Measurements from ENCODE around the gene LIN52. TPM values are rescaled to one million over a fixed set of nuclear protein-coding genes. Genes with fewer than 3 reads are reported as not detected.

LIN52 gene
- total RNA-seq, 1 experiment from 2014 or later: 8.1 TPM

- no peak for DNase-seq (ENCODE audit: extremely low read depth, low read depth)
Measured at GRCh38 chr14:74219277-74220205, 134.8 kb downstream of the LIN52 start.

GRCh38 chr14:74220991-74221390 is 136.2 kb downstream of the LIN52 start:
- no peak for DNase-seq (ENCODE audit: extremely low read depth, low read depth)

- no peak for DNase-seq (ENCODE audit: extremely low read depth, low read depth)
Measured at GRCh38 chr14:74221741-74222140, 137.0 kb downstream of the LIN52 start.

GRCh38 chr14:74223016-74223415 is 138.3 kb downstream of the LIN52 start:
- no peak for DNase-seq (ENCODE audit: extremely low read depth, low read depth)

GRCh38 chr14:74231784-74232183 is 147.0 kb downstream of the LIN52 start:
- no peak for DNase-seq (ENCODE audit: extremely low read depth, low read depth)

GRCh38 chr14:74235017-74235416 is 150.3 kb downstream of the LIN52 start:
- DNase-seq (ENCODE audit: extremely low read depth, low read depth): no peak

GRCh38 chr14:74237441-74237840 is 152.7 kb downstream of the LIN52 start:
- no peak for DNase-seq (ENCODE audit: extremely low read depth, low read depth)

GRCh38 chr14:74238974-74239847 is 154.5 kb downstream of the LIN52 start, which contains the start of gene VSX2:
TSS of gene VSX2 (plus strand) at chr14:74239449. CDS start at chr14:74239562, 113 bp downstream.
- DNase-seq (ENCODE audit: extremely low read depth, low read depth): no peak

- no peak for DNase-seq (ENCODE audit: extremely low read depth, low read depth)
Measured at GRCh38 chr14:74239848-74240793, 155.4 kb downstream of the LIN52 start.

GRCh38 chr14:74240794-74241651 is 156.3 kb downstream of the LIN52 start:
- no peak for DNase-seq (ENCODE audit: extremely low read depth, low read depth)

GRCh38 chr14:74241652-74242017 is 156.9 kb downstream of the LIN52 start:
- DNase-seq (ENCODE audit: extremely low read depth, low read depth): no peak

- DNase-seq (ENCODE audit: extremely low read depth, low read depth): no peak
Measured at GRCh38 chr14:74242021-74242779, 157.4 kb downstream of the LIN52 start.

GRCh38 chr14:74242780-74243042 is 158.0 kb downstream of the LIN52 start:
- DNase-seq (ENCODE audit: extremely low read depth, low read depth): no peak

- DNase-seq (ENCODE audit: extremely low read depth, low read depth): no peak
Measured at GRCh38 chr14:74243051-74243450, 158.3 kb downstream of the LIN52 start.

- no peak for DNase-seq (ENCODE audit: extremely low read depth, low read depth)
Measured at GRCh38 chr14:74244115-74244514, 159.4 kb downstream of the LIN52 start.

- DNase-seq (ENCODE audit: extremely low read depth, low read depth): no peak
Measured at GRCh38 chr14:74245292-74245691, 160.5 kb downstream of the LIN52 start.

- no peak for DNase-seq (ENCODE audit: extremely low read depth, low read depth)
Measured at GRCh38 chr14:74246542-74246941, 161.8 kb downstream of the LIN52 start.

- DNase-seq (ENCODE audit: extremely low read depth, low read depth): no peak
Measured at GRCh38 chr14:74248017-74248416, 163.3 kb downstream of the LIN52 start.
